Ishikawa (cell line): ENCODE results near the gene C18orf32.

ENCODE experiments used
- EGR1 ChIP-seq: IDR thresholded peaks from 2 replicates; pipeline ENCODE4 v1.6.1; 2012
- TEAD4 ChIP-seq: IDR thresholded peaks from 2 replicates; pipeline ENCODE4 v1.6.1; 2012

DNA sequence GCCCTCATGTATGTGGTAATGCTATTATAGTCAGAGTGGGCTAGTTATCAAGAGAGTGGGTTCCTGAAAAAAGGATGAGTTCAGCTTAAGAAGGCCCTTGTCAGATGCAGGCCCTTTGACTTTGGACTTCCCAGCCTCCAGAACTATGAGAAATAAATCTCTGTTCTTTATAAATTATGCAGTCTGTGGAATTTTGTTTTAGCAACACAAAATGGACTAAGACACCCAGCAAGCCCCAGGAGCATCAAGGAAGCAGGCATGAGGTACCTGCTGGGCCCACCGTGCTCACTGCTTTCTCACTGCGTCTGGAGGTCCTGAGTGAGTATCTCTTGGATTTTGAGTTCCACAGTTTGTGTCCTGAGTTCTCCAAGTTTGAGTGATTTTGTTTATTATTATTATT is 38.9 kb upstream of the C18orf32 start:
- no peak for TF ChIP-seq TEAD4
- no peak for TF ChIP-seq EGR1
